ENCODE measurements around the gene UMODL1. TPM values are rescaled to one million over a fixed set of nuclear protein-coding genes. Genes with fewer than 3 reads are reported as not detected.
"Not testable (repeated sequence)": the region's sequence is repeated elsewhere in the genome, so short reads cannot be mapped to it uniquely, and the experiment has no call there.

The UMODL1 gene
- total RNA-seq, 1 donor from 2014 or later = not detected

GRCh38 chr21:42107881-42108553 is 36.9 kb downstream of the UMODL1 start:
- ATAC-seq (peak; percentile 79), DNase-seq (ENCODE audit: low spot score) (no peak)
- intact Hi-C loops (cut with DNase I) = no loop called here

- intact Hi-C loops (cut with DNase I) = no loop called here
- no peak for DNase-seq (ENCODE audit: low spot score)
- no peak for ATAC-seq
These were observed 37.6 kb downstream of the UMODL1 start for GRCh38 chr21:42108554-42109340.

- ATAC-seq = no peak
- intact Hi-C loops (cut with DNase I) = no loop called here
- no peak for DNase-seq (ENCODE audit: low spot score)
These were observed 38.4 kb downstream of the UMODL1 start for GRCh38 chr21:42109473-42109872.

GRCh38 chr21:42109873-42110525 is 38.9 kb downstream of the UMODL1 start:
- no peak for ATAC-seq
- intact Hi-C loops (cut with DNase I) = loop anchor here (10.0 kb wide), 1 partner anchor 505 kb away; no protein-coding TSS in a partner anchor

GRCh38 chr21:42110691-42111469 is 39.8 kb downstream of the UMODL1 start:
- ATAC-seq = no peak
- intact Hi-C loops (cut with DNase I) = loop anchor here (10.0 kb wide), 1 partner anchor 506 kb away; no protein-coding TSS in a partner anchor
- no peak for DNase-seq (ENCODE audit: low spot score)

More at GRCh38 chr21:42109873-42110525, 38.9 kb downstream of the UMODL1 start:
- no peak for DNase-seq (ENCODE audit: low spot score)

GRCh38 chr21:42111470-42111743 is 40.3 kb downstream of the UMODL1 start:
- DNase-seq (ENCODE audit: low spot score) (no peak), ATAC-seq (no peak)
- intact Hi-C loops (cut with DNase I) = loop anchor here (10.0 kb wide), 1 partner anchor 507 kb away; no protein-coding TSS in a partner anchor

GRCh38 chr21:42111811-42112210 is 40.7 kb downstream of the UMODL1 start:
- no peak for ATAC-seq
- DNase-seq (ENCODE audit: low spot score) = no peak
- intact Hi-C loops (cut with DNase I) = loop anchor here (10.0 kb wide), 1 partner anchor 507 kb away; no protein-coding TSS in a partner anchor

- no peak for DNase-seq (ENCODE audit: low spot score)
- ATAC-seq = no peak
- intact Hi-C loops (cut with DNase I) = loop anchor here (10.0 kb wide), 1 partner anchor 507 kb away; no protein-coding TSS in a partner anchor
These were observed 41.1 kb downstream of the UMODL1 start for GRCh38 chr21:42112238-42112637.

GRCh38 chr21:42112857-42113256 is 41.7 kb downstream of the UMODL1 start:
- DNase-seq (ENCODE audit: low spot score) (no peak), ATAC-seq (no peak)
- intact Hi-C loops (cut with DNase I) = loop anchor here (10.0 kb wide), 1 partner anchor 508 kb away; no protein-coding TSS in a partner anchor

- DNase-seq (ENCODE audit: low spot score) (no peak), ATAC-seq (peak; percentile 47)
- intact Hi-C loops (cut with DNase I) = loop anchor here (10.0 kb wide), 1 partner anchor 509 kb away; no protein-coding TSS in a partner anchor
These were observed 42.9 kb downstream of the UMODL1 start for GRCh38 chr21:42113926-42114409.

- DNase-seq (ENCODE audit: low spot score) (no peak), ATAC-seq (no peak)
- intact Hi-C loops (cut with DNase I) = loop anchor here (5.0 to 10.0 kb wide), 2 partner anchors 297 to 510 kb away; no protein-coding TSS in a partner anchor
These were observed 43.5 kb downstream of the UMODL1 start for GRCh38 chr21:42114646-42115045.

GRCh38 chr21:42115136-42115683 is 44.1 kb downstream of the UMODL1 start:
- ATAC-seq = no peak
- intact Hi-C loops (cut with DNase I) = loop anchor here (5.0 to 10.0 kb wide), 2 partner anchors 298 to 510 kb away; no protein-coding TSS in a partner anchor
- DNase-seq (ENCODE audit: low spot score) = no peak

GRCh38 chr21:42116551-42116950 is 45.4 kb downstream of the UMODL1 start:
- intact Hi-C loops (cut with DNase I) = loop anchor here (5.0 to 10.0 kb wide), 2 partner anchors 299 to 512 kb away; no protein-coding TSS in a partner anchor
- DNase-seq (ENCODE audit: low spot score); ATAC-seq: not testable (repeated sequence)

GRCh38 chr21:42117229-42117966 is 46.3 kb downstream of the UMODL1 start:
- DNase-seq (ENCODE audit: low spot score) (peak; percentile 90), ATAC-seq (peak; percentile 88)
- intact Hi-C loops (cut with DNase I) = loop anchor here (5.0 to 10.0 kb wide), 2 partner anchors 300 to 513 kb away; no protein-coding TSS in a partner anchor

GRCh38 chr21:42117967-42118780 is 47.1 kb downstream of the UMODL1 start:
- no peak for DNase-seq (ENCODE audit: low spot score)
- intact Hi-C loops (cut with DNase I) = loop anchor here (5.0 to 10.0 kb wide), 2 partner anchors 301 to 513 kb away; no protein-coding TSS in a partner anchor
- no peak for ATAC-seq

- ATAC-seq (no peak), DNase-seq (ENCODE audit: low spot score) (no peak)
- intact Hi-C loops (cut with DNase I) = loop anchor here (5.0 to 10.0 kb wide), 2 partner anchors 302 to 514 kb away; no protein-coding TSS in a partner anchor
These were observed 47.8 kb downstream of the UMODL1 start for GRCh38 chr21:42118901-42119300.

Measured in sciatic nerve (tissue), 2 donors.